Lower leg skin (tissue), 3 donors: Measurements from ENCODE around the gene LRRC66.

Source experiments
- POLR2A ChIP-seq, 2 donors: fragments of 450-650 bp; IDR thresholded peaks; one replicate each; pipeline ENCODE4 v1.6.1; 2016 to 2017; ENCODE audit warnings: antibody characterized with exemption in 2 of 2, mild to moderate bottlenecking in 1 of 2, moderate library complexity in 1 of 2
- TF ChIP-seq, protein P1 (sequence below), 3 donors: fragments of 450-650 bp; IDR thresholded peaks; one replicate each; pipeline ENCODE4 v1.5.1; 2016; ENCODE audit warnings: antibody characterized with exemption in 3 of 3, mild to moderate bottlenecking in 3 of 3, moderate library complexity in 2 of 3

DNA sequence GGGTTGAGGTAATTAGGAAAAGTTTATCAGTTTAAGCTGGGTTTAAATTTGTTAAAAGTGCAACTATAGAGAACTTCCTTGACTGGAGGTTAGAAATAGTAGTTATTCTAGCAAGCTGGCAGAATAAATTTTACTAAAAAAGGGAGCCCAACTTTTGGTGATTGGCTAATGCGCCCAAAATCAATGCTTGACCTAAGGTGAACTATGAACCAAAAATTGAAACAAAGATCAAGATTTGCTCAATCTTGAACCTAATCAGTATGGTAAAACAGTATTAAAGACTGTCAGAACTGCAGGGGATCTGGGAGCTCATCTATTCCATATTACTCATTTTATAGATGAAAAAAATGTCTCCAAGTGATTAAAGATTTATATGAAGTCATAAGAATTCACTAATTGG lies 24.9 kb upstream of the LRRC66 start:
- TF ChIP-seq, protein P1, sequence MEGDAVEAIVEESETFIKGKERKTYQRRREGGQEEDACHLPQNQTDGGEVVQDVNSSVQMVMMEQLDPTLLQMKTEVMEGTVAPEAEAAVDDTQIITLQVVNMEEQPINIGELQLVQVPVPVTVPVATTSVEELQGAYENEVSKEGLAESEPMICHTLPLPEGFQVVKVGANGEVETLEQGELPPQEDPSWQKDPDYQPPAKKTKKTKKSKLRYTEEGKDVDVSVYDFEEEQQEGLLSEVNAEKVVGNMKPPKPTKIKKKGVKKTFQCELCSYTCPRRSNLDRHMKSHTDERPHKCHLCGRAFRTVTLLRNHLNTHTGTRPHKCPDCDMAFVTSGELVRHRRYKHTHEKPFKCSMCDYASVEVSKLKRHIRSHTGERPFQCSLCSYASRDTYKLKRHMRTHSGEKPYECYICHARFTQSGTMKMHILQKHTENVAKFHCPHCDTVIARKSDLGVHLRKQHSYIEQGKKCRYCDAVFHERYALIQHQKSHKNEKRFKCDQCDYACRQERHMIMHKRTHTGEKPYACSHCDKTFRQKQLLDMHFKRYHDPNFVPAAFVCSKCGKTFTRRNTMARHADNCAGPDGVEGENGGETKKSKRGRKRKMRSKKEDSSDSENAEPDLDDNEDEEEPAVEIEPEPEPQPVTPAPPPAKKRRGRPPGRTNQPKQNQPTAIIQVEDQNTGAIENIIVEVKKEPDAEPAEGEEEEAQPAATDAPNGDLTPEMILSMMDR (IDR thresholded peaks at IDR 0.05) = no peak
- no peak for TF ChIP-seq POLR2A (IDR thresholded peaks at IDR 0.05)
